Breast epithelium (tissue), 4 donors: ENCODE measurements around the gene ARTN. TPM values are rescaled to one million over a fixed set of nuclear protein-coding genes. Genes with fewer than 3 reads are reported as not detected.

ENCODE experiments used
- DNase-seq, 2 donors: peaks; one replicate each; pipeline ENCODE4 v3.0.0-alpha.2; 2019; ENCODE audit warnings: low spot score in 2 of 2
- H3K27ac ChIP-seq, 2 donors: fragments of 200-600 bp; sonication (generic) in 1 of 2; one replicate each; pipeline ENCODE4 v1.5.1; 2016 to 2019; ENCODE audit warnings: mild to moderate bottlenecking in 1 of 2
- H3K27me3 ChIP-seq, 2 donors: fragments of 200-600 bp; sonication (generic) in 1 of 2; one replicate each; pipeline versions ENCODE4 v1.5.1 to v1.6.0; 2017 to 2019; ENCODE audit warnings: control low read depth in 1 of 2, mild to moderate bottlenecking in 1 of 2
- H3K36me3 ChIP-seq: fragments of 200-600 bp; one replicate; pipeline ENCODE4 v1.5.1; 2019
- H3K4me1 ChIP-seq, 2 donors: fragments of 200-600 bp; sonication (generic); one replicate each; pipeline ENCODE4 v1.5.1; 2016 to 2019; ENCODE audit warnings: control low read depth in 1 of 2
- H3K4me3 ChIP-seq, 3 donors: fragments of 200-600 bp; sonication (generic); 1 replicate in 2 of 3; 2 replicates in 1 of 3; pipeline ENCODE4 v1.5.1; 2016 to 2019; ENCODE audit warnings: mild to moderate bottlenecking in 3 of 3, moderate library complexity in 2 of 3
- H3K9me3 ChIP-seq, 2 donors: fragments of 200-600 bp; sonication (generic) in 1 of 2; one replicate each; pipeline ENCODE4 v1.5.1; 2016 to 2019; ENCODE audit warnings: control low read depth in 1 of 2
- POLR2A ChIP-seq: fragments of 450-650 bp; IDR thresholded peaks from one replicate; pipeline ENCODE4 v1.6.1; 2016; ENCODE audit warnings: antibody characterized with exemption, mild to moderate bottlenecking, moderate library complexity
- POLR2AphosphoS5 ChIP-seq, 3 donors: sonication (generic); formaldehyde crosslinking; IDR thresholded peaks; one replicate each; pipeline ENCODE4 v1.6.1; 2017; ENCODE audit warnings: antibody characterized with exemption in 3 of 3
- intact Hi-C: fragments of 100-400 bp; cut with DNase I; formaldehyde crosslinking; loops from one replicate; pipeline ENCODE4 v1.15.1; 2023; ENCODE audit warnings: low total_unique reads
- total RNA-seq, 3 donors: library from RNA; depleted of rRNA; stranded (reverse); fragments of >200 nt; gene quantifications; one replicate each; pipeline ENCODE4 v1.1.0, GENCODE V29; 2016
- TF ChIP-seq, protein P1 (sequence below), 3 donors: fragments of 450-650 bp; IDR thresholded peaks; one replicate each; pipeline ENCODE4 v1.5.1; 2016 to 2017; ENCODE audit warnings: antibody characterized with exemption in 3 of 3, mild to moderate bottlenecking in 3 of 3, moderate library complexity in 3 of 3

The ARTN gene
- total RNA-seq, 3 donors from 2014 or later, result 1.8 to 2.3 TPM; not detected in 1

GRCh38 chr1:43952731-43953346 is 19.2 kb downstream of the ARTN start:
- intact Hi-C loops, result loop anchor here (10.0 kb wide), 1 partner anchor 1108 kb away; the partner anchor contains the start of gene ZNF691
- TF ChIP-seq, protein P1, sequence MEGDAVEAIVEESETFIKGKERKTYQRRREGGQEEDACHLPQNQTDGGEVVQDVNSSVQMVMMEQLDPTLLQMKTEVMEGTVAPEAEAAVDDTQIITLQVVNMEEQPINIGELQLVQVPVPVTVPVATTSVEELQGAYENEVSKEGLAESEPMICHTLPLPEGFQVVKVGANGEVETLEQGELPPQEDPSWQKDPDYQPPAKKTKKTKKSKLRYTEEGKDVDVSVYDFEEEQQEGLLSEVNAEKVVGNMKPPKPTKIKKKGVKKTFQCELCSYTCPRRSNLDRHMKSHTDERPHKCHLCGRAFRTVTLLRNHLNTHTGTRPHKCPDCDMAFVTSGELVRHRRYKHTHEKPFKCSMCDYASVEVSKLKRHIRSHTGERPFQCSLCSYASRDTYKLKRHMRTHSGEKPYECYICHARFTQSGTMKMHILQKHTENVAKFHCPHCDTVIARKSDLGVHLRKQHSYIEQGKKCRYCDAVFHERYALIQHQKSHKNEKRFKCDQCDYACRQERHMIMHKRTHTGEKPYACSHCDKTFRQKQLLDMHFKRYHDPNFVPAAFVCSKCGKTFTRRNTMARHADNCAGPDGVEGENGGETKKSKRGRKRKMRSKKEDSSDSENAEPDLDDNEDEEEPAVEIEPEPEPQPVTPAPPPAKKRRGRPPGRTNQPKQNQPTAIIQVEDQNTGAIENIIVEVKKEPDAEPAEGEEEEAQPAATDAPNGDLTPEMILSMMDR (IDR thresholded peaks at IDR 0.05), result no peak
- TF ChIP-seq POLR2AphosphoS5 (IDR thresholded peaks at IDR 0.05), result no peak

DNA sequence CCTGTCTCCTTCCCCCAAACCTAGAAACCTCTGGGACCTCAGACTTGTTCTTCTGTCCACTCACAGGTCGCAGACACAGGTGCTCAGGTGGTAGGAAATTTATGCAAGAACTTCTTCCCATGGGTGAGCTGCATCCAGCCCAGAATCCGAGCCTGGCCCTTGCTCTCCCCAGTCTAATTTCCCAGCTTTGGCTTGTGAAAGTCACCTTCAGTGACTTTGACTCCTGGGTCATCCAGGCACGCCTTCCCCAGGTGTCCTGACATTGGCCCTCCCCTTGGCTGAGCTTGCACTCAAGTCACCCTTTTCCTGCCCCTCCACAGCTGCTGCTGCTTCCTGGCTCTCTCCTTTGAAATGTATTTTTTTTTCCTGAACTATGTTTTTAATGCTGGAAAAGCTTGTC is 19.8 kb downstream of the ARTN start:
- TF ChIP-seq, protein P1 (IDR thresholded peaks at IDR 0.05), result no peak
- TF ChIP-seq POLR2A (no peak), POLR2AphosphoS5 (IDR thresholded peaks at IDR 0.05) (no peak)
- Histone ChIP-seq H3K4me3 (no peak overlapping the region), H3K9me3 (no peaks in the 10 kb centered on the region), H3K27me3 (no peaks in the 10 kb centered on the region), H3K27ac (no peak overlapping the region), H3K4me1 (peaks cover 0 to under 1% of the 10 kb centered on the region in 2 donors), H3K36me3 (no peaks in the 10 kb centered on the region)
- DNase-seq, result no peak
- intact Hi-C loops, result loop anchor here (10.0 kb wide), 1 partner anchor 1109 kb away; the partner anchor contains the start of gene ZNF691

More at GRCh38 chr1:43952731-43953346, 19.2 kb downstream of the ARTN start:
- Histone ChIP-seq H3K27ac (no peak overlapping the region), H3K36me3 (no peaks in the 10 kb centered on the region), H3K9me3 (no peaks in the 10 kb centered on the region), H3K4me3 (no peak overlapping the region), H3K4me1 (peaks cover 5 to 6% of the 10 kb centered on the region in 2 donors), H3K27me3 (no peaks in the 10 kb centered on the region)
- DNase-seq, result no peak

DNA sequence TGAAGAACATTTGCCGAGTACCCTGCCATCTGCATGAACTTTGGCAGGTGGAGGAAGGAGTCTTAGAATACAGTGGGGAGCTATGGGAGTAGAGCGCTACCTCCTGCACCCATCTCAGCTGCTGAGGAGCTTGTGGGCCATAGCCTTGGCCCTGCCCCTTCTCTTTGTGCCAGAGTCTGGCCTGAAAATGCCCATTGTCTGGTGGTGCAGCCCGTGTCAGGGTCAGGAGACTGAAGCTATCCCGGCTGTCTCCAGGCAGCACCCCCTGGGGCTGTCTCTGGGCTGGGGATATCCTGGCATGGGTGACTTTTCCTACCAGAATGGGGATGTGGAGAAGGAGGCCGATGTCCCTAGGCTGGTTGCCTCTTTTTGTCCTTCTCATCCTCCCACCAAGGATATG is 20.4 kb downstream of the ARTN start:
- intact Hi-C loops, result loop anchor here (10.0 kb wide), 1 partner anchor 1109 kb away; the partner anchor contains the start of gene ZNF691
- no peaks in the 10 kb centered on the region for H3K4me1 ChIP-seq
- H3K27me3 ChIP-seq, result no peaks in the 10 kb centered on the region
- no peak for DNase-seq
- H3K27ac ChIP-seq, result no peak overlapping the region
- H3K36me3 ChIP-seq, result no peaks in the 10 kb centered on the region
- TF ChIP-seq, protein P1 (IDR thresholded peaks at IDR 0.05), result no peak
- TF ChIP-seq POLR2AphosphoS5 (IDR thresholded peaks at IDR 0.05) (no peak), POLR2A (no peak)
- H3K9me3 ChIP-seq, result no peaks in the 10 kb centered on the region
- no peak overlapping the region for H3K4me3 ChIP-seq

DNA sequence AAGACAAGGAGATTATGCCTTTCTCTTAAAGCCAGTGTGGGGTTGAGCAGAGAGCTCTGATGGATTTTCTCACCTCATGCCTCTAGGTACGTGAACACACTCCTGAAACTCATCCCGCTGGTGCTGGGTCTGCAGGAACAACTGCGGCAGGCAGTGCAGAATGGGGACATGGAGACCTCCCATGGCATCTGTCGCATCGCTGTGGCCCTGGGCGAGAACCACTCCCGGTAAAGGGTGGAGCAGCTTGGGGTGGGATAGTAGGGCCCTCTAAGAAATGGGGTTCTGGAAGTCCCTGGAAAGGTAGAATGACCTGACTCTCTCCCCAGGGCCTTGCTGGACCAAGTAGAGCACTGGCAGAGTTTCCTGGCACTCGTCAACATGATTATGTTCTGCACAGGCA is 22.6 kb downstream of the ARTN start:
- DNase-seq, result no peak
- no peaks in the 10 kb centered on the region for H3K27me3 ChIP-seq
- no peaks in the 10 kb centered on the region for H3K36me3 ChIP-seq
- H3K4me1 ChIP-seq, result no peaks in the 10 kb centered on the region
- no peaks in the 10 kb centered on the region for H3K9me3 ChIP-seq
- H3K27ac ChIP-seq, result no peak overlapping the region
- H3K4me3 ChIP-seq, result no peak overlapping the region
- no peak for TF ChIP-seq POLR2AphosphoS5 (IDR thresholded peaks at IDR 0.05)
- TF ChIP-seq, protein P1 (IDR thresholded peaks at IDR 0.05), result no peak
- TF ChIP-seq POLR2A, result no peak
- intact Hi-C loops, result loop anchor here (10.0 kb wide), 1 partner anchor 1111 kb away; the partner anchor contains the start of gene ZNF691

- no peaks in the 10 kb centered on the region for H3K9me3 ChIP-seq
- H3K27me3 ChIP-seq, result no peaks in the 10 kb centered on the region
- no peaks in the 10 kb centered on the region for H3K36me3 ChIP-seq
- H3K4me1 ChIP-seq, result no peaks in the 10 kb centered on the region
- no peak overlapping the region for H3K4me3 ChIP-seq
- no peak for DNase-seq
- TF ChIP-seq POLR2A (no peak), POLR2AphosphoS5 (IDR thresholded peaks at IDR 0.05) (no peak)
- TF ChIP-seq, protein P1 (IDR thresholded peaks at IDR 0.05), result no peak
- intact Hi-C loops, result loop anchor here (10.0 kb wide), 1 partner anchor 1113 kb away; the partner anchor contains the start of gene ZNF691
- no peak overlapping the region for H3K27ac ChIP-seq
Observed at GRCh38 chr1:43957407-43958040, 23.9 kb downstream of the ARTN start.
